ENCODE results near the gene BANF1. TPM values are rescaled to one million over a fixed set of nuclear protein-coding genes. Genes with fewer than 3 reads are reported as not detected.

The BANF1 gene
- total and polyA plus RNA-seq, 12 donors, result 196 to 381 (median 215) TPM

GRCh38 chr11:66048547-66049323 lies 46.4 kb downstream of the BANF1 start, which contains the start of gene GAL3ST3:
Gene GAL3ST3 (minus strand): TSS chr11:66049161. CDS start chr11:66045415, 3,746 bp downstream.
- 9 to 12% methylated on average over 36 to 39 of the region's 39 CpGs for WGBS, 2 donors
- H3K4me1 ChIP-seq, result peaks cover 7 to 57% (median 33%) of the 10 kb centered on the region in 9 donors
- H3K9me3 ChIP-seq, result no peaks in the 10 kb centered on the region
- no peak for TF ChIP-seq CTCF (IDR thresholded peaks at IDR 0.05)
- intact Hi-C loops (cut with DNase I), result no loop called here
- H3K27ac ChIP-seq, result peak within 1 kb of the TSS in 5 of 10 donors; percentile 30 to 77 (median 43)
- H3K4me3 ChIP-seq, result peak within 1 kb of the TSS in 8 of 10 donors; percentile 10 to 47 (median 36)
- DNase-seq (no peak), ATAC-seq (no peak)
- peaks cover 0 to 28% (median 17%) of the 10 kb centered on the region in 7 donors for H3K27me3 ChIP-seq
- peaks cover 0 to 6% (median 0%) of the 10 kb centered on the region in 9 donors for H3K36me3 ChIP-seq

GRCh38 chr11:66050581-66051231 lies 48.4 kb downstream of the BANF1 start:
- Histone ChIP-seq H3K4me3 (peak overlapping the region in 1 of 10 donors; percentile 77), H3K36me3 (peaks cover 0 to 26% (median 13%) of the 10 kb centered on the region in 9 donors), H3K27me3 (peaks cover 0 to 28% (median 17%) of the 10 kb centered on the region in 7 donors), H3K4me1 (peaks cover 7 to 56% (median 31%) of the 10 kb centered on the region in 9 donors), H3K9me3 (no peaks in the 10 kb centered on the region), H3K27ac (peak overlapping the region in 6 of 10 donors; percentile 88 to 97 (median 94))
- TF ChIP-seq CTCF (IDR thresholded peaks at IDR 0.05), result no peak
- ATAC-seq (no peak), DNase-seq (no peak)
- intact Hi-C loops (cut with DNase I), result no loop called here
- WGBS, 2 donors, result 75 to 79% methylated on average over 5 of the region's 5 CpGs

- Histone ChIP-seq H3K27ac (peak overlapping the region; percentile 51 to 97 (median 92)), H3K36me3 (peaks cover 0 to 33% (median 19%) of the 10 kb centered on the region in 9 donors), H3K9me3 (no peaks in the 10 kb centered on the region), H3K27me3 (peaks cover 0 to 27% (median 17%) of the 10 kb centered on the region in 7 donors), H3K4me3 (peak overlapping the region; percentile 77 to 100 (median 97)), H3K4me1 (peaks cover 7 to 56% (median 31%) of the 10 kb centered on the region in 9 donors)
- 31 to 32% methylated on average over 12 of the region's 12 CpGs for WGBS, 2 donors
- intact Hi-C loops (cut with DNase I), result no loop called here
- TF ChIP-seq CTCF (IDR thresholded peaks at IDR 0.05), result no peak
- ATAC-seq (no peak), DNase-seq (no peak)
Observed at GRCh38 chr11:66051371-66051765, 49.1 kb downstream of the BANF1 start.

Measured in heart right ventricle (tissue), 16 donors.